Non-pigmented ciliary epithelial cell (primary cell): ENCODE data around the gene NR3C1.

Experiments used
- DNase-seq: peaks from one replicate; pipeline ENCODE4 v3.0.0-alpha.2; 2010; ENCODE audit warnings: low read depth

NR3C1 gene

GRCh38 chr5:143309661-143310431 is 93.6 kb downstream of the NR3C1 start:
- no peak for DNase-seq

- no peak for DNase-seq
Observed at GRCh38 chr5:143308731-143309130, 94.8 kb downstream of the NR3C1 start.

GRCh38 chr5:143306040-143306439 is 97.4 kb downstream of the NR3C1 start:
- DNase-seq, result no peak

- no peak for DNase-seq
Observed at GRCh38 chr5:143304836-143305475, 98.5 kb downstream of the NR3C1 start.

- no peak for DNase-seq
Observed at GRCh38 chr5:143302341-143303045, 101.0 kb downstream of the NR3C1 start.

- DNase-seq, result no peak
Observed at GRCh38 chr5:143297756-143298155, 105.7 kb downstream of the NR3C1 start.

GRCh38 chr5:143290125-143290524 is 113.4 kb downstream of the NR3C1 start:
- no peak for DNase-seq

- DNase-seq, result no peak
Observed at GRCh38 chr5:143284521-143284920, 119.0 kb downstream of the NR3C1 start.

- DNase-seq, result no peak
Observed at GRCh38 chr5:143284002-143284401, 119.5 kb downstream of the NR3C1 start.

GRCh38 chr5:143281226-143281625 is 122.3 kb downstream of the NR3C1 start:
- DNase-seq, result no peak

GRCh38 chr5:143279698-143280097 is 123.8 kb downstream of the NR3C1 start:
- DNase-seq, result no peak

- DNase-seq, result no peak
Observed at GRCh38 chr5:143277536-143277935, 126.0 kb downstream of the NR3C1 start.

GRCh38 chr5:143275512-143276363 is 127.7 kb downstream of the NR3C1 start:
- DNase-seq, result no peak

- no peak for DNase-seq
Observed at GRCh38 chr5:143274952-143275351, 128.5 kb downstream of the NR3C1 start.

- DNase-seq, result no peak
Observed at GRCh38 chr5:143271431-143271830, 132.1 kb downstream of the NR3C1 start.

- DNase-seq, result no peak
Observed at GRCh38 chr5:143268388-143268787, 135.1 kb downstream of the NR3C1 start.

GRCh38 chr5:143267186-143267585 is 136.3 kb downstream of the NR3C1 start:
- DNase-seq, result no peak

GRCh38 chr5:143265995-143266394 is 137.5 kb downstream of the NR3C1 start:
- no peak for DNase-seq

- no peak for DNase-seq
Observed at GRCh38 chr5:143263272-143263810, 140.1 kb downstream of the NR3C1 start.

- peak; percentile 93 for DNase-seq
Observed at GRCh38 chr5:143262393-143263174, 140.9 kb downstream of the NR3C1 start.
